ENCODE measurements around the gene PLXNB3.

Gene PLXNB3

GRCh38 chrX:153797415-153798015, 33.5 kb downstream of the PLXNB3 start:
- DNase-seq (ENCODE audit: low read depth in 2 of 2): no peak
- TF ChIP-seq, protein P1, sequence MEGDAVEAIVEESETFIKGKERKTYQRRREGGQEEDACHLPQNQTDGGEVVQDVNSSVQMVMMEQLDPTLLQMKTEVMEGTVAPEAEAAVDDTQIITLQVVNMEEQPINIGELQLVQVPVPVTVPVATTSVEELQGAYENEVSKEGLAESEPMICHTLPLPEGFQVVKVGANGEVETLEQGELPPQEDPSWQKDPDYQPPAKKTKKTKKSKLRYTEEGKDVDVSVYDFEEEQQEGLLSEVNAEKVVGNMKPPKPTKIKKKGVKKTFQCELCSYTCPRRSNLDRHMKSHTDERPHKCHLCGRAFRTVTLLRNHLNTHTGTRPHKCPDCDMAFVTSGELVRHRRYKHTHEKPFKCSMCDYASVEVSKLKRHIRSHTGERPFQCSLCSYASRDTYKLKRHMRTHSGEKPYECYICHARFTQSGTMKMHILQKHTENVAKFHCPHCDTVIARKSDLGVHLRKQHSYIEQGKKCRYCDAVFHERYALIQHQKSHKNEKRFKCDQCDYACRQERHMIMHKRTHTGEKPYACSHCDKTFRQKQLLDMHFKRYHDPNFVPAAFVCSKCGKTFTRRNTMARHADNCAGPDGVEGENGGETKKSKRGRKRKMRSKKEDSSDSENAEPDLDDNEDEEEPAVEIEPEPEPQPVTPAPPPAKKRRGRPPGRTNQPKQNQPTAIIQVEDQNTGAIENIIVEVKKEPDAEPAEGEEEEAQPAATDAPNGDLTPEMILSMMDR (IDR thresholded peaks at IDR 0.05; ENCODE audit: low read depth, low read length): no peak
- no peak overlapping the region for H3K4me3 ChIP-seq (replicated peaks in 1 of 2; ENCODE audit: low read depth in 2 of 2, low read length in 2 of 2)

- TF ChIP-seq, protein P1 (IDR thresholded peaks at IDR 0.05; ENCODE audit: low read depth, low read length): no peak
- no peak overlapping the region for H3K4me3 ChIP-seq (replicated peaks in 1 of 2; ENCODE audit: low read depth in 2 of 2, low read length in 2 of 2)
- no peak for DNase-seq (ENCODE audit: low read depth in 2 of 2)
Observed at GRCh38 chrX:153799326-153799725, 35.3 kb downstream of the PLXNB3 start.

GRCh38 chrX:153800177-153800722, 36.2 kb downstream of the PLXNB3 start:
- TF ChIP-seq, protein P1 (IDR thresholded peaks at IDR 0.05; ENCODE audit: low read depth, low read length): no peak
- H3K4me3 ChIP-seq (replicated peaks in 1 of 2; ENCODE audit: low read depth in 2 of 2, low read length in 2 of 2): no peak overlapping the region
- DNase-seq (ENCODE audit: low read depth in 2 of 2): no peak

DNA sequence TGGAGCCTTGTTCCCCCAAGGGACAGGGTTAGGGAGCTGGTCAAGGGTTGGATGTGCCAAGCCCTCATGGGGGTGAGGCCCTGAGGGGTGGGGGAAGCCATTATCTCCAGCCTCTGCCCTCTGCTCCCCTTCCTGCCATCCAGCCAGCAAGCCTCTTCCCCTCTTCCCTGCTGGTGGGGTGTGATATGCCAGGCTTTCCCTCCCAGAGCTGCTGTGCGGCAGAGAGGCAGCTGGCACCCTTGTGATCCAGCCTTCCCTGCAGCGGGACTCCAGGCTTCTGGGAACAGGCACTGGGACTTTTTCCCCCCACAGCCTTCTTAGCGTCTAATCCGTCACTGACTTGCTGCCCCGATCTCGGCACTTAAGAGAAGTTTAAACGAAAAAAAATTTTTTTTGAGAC, 36.7 kb downstream of the PLXNB3 start:
- H3K4me3 ChIP-seq (replicated peaks in 1 of 2; ENCODE audit: low read depth in 2 of 2, low read length in 2 of 2): no peak overlapping the region
- DNase-seq (ENCODE audit: low read depth in 2 of 2): no peak
- TF ChIP-seq, protein P1 (IDR thresholded peaks at IDR 0.05; ENCODE audit: low read depth, low read length): no peak

DNA sequence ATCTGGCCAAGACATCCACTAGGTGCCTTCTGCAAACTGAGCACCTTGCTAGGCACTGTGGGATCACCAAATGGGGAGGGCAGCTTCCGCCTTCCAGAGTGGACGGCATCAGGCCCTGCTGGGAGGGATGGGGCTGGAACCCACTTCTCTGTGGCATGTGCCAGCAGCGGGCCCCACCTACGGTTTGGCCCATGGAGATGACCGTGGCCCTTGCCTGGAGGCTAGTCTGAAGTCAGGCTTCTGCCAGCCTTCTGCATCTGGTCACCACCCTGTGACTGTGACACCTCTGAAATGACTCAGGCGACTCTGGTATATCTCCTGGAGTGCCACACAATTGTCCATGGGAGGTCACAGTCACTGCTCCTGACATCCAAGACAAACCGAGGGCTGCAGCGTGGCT, 37.6 kb downstream of the PLXNB3 start:
- TF ChIP-seq, protein P1 (IDR thresholded peaks at IDR 0.05; ENCODE audit: low read depth, low read length): no peak
- no peak overlapping the region for H3K4me3 ChIP-seq (replicated peaks in 1 of 2; ENCODE audit: low read depth in 2 of 2, low read length in 2 of 2)
- no peak for DNase-seq (ENCODE audit: low read depth in 2 of 2)

DNA sequence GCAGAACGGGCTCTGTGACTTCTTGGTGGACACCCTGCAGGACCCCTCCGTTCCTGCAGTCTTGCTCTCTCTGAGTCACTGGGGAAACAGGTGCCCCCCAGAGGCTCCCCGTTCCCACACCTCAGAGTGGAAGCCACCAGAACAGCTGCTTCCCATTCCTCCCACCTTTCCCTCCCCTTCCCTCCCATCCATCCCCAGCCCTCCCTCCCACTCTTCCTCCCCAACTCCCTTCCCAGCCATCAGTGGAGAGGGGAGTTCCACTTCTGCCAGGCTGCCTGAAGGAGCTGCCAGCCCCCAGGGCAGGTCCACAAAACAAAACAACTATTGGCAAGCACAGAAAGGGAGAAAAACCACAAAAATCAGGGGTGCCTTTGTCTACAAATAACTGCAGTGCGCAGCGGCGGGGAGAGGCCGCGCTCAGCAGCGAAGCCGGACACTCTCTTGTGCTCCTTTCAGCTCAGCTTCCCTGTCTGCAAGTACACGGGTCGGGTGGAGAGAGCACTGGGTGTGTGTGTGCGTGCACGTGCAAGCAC, 38.5 kb downstream of the PLXNB3 start:
- TF ChIP-seq, protein P1 (IDR thresholded peaks at IDR 0.05; ENCODE audit: low read depth, low read length): no peak
- H3K4me3 ChIP-seq (replicated peaks in 1 of 2; ENCODE audit: low read depth in 2 of 2, low read length in 2 of 2): no peak overlapping the region
- DNase-seq (ENCODE audit: low read depth in 2 of 2): no peak

Data from cardiac fibroblast (primary cell).